ENCODE data around the gene SAMD4B.

DNA sequence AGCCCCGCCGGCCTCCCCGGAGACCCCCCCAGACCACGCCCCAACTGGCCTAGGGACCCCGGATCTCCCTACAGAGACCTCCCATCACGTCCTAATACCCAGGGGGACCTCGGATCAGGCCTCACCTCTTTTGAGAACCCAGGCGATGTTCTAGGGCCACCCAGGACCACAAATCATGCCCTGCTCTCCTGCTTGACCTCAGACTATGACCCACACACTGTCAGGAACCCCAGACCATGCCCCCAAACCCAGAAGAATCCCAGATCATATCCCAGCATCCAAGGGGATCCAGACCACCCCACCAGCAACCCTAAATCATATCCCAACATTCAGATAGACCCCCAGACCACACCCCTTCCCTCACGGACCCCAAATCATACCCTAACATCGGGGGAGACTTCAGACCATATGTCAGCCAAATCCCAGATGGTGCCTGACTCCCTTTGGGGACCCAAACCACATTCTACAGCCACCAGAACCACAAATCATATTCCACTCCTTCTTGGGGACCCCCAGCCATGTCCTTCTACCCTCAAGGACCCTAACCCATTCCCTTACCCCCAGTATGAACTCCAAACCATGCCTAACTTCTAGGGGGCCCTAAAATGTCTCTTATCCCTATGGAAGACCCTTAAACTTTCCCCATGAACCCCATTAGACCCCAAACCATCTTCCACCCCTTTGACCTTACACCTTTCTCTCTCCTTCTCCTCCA lies 20.9 kb upstream of the SAMD4B start:
- TF ChIP-seq, protein P1, sequence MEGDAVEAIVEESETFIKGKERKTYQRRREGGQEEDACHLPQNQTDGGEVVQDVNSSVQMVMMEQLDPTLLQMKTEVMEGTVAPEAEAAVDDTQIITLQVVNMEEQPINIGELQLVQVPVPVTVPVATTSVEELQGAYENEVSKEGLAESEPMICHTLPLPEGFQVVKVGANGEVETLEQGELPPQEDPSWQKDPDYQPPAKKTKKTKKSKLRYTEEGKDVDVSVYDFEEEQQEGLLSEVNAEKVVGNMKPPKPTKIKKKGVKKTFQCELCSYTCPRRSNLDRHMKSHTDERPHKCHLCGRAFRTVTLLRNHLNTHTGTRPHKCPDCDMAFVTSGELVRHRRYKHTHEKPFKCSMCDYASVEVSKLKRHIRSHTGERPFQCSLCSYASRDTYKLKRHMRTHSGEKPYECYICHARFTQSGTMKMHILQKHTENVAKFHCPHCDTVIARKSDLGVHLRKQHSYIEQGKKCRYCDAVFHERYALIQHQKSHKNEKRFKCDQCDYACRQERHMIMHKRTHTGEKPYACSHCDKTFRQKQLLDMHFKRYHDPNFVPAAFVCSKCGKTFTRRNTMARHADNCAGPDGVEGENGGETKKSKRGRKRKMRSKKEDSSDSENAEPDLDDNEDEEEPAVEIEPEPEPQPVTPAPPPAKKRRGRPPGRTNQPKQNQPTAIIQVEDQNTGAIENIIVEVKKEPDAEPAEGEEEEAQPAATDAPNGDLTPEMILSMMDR (IDR thresholded peaks at IDR 0.05), result no peak
- TF ChIP-seq POLR2A (IDR thresholded peaks at IDR 0.05), result no peak

All from prostate gland (tissue), 2 donors.